Measurements from ENCODE around the gene S100A5. TPM values are rescaled to one million over a fixed set of nuclear protein-coding genes. Genes with fewer than 3 reads are reported as not detected.

Gene S100A5
- total and polyA plus RNA-seq, 11 donors = not detected

DNA sequence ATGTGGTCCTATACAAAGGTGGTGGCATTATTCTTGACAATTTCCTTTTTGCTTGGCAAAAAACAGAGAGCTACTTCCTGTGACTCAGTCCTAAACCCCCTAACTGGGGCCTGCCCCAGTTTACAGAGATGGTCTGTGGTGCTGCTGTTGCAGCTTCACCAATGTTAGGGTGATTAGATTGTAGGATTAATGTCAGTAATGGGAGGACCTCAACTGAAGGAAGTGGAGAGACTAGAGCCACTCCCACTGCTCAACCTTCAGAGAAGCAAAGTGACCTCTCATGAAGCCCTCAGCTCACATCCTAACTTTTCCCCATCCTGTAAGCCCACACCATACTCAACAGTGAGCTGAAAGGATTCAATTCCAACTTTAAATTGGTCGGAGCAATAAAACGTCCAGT, 8.6 kb downstream of the S100A5 start:
- intact Hi-C loops (cut with DNase I) = loop anchor here in 6 of 10 donors (2.0 to 10.0 kb wide), 6 partner anchors 35 to 453 kb away; partner anchors contain the start of genes CHTOP (in 1 of the 6), RAB13 (in 1 of the 6), S100A14 (in 1 of the 6) and S100A16 (in 1 of the 6)
- Histone ChIP-seq H3K27ac (peak overlapping the region in 5 of 12 donors; percentile 98 to 100 (median 99)), H3K4me1 (peaks cover 0 to 54% (median 28%) of the 10 kb centered on the region in 12 donors), H3K4me3 (no peak overlapping the region), H3K27me3 (no peaks in the 10 kb centered on the region), H3K36me3 (peaks cover 0 to 7% (median 0%) of the 10 kb centered on the region in 9 donors), H3K9me3 (no peaks in the 10 kb centered on the region)
- DNase-seq (no peak), ATAC-seq (no peak)
- TF ChIP-seq CTCF (IDR thresholded peaks at IDR 0.05) (no peak), POLR2A (IDR thresholded peaks at IDR 0.05) (no peak)
- 87 to 88% (median 87%) methylated on average over 2 of the region's 2 CpGs for WGBS, 4 donors

DNA sequence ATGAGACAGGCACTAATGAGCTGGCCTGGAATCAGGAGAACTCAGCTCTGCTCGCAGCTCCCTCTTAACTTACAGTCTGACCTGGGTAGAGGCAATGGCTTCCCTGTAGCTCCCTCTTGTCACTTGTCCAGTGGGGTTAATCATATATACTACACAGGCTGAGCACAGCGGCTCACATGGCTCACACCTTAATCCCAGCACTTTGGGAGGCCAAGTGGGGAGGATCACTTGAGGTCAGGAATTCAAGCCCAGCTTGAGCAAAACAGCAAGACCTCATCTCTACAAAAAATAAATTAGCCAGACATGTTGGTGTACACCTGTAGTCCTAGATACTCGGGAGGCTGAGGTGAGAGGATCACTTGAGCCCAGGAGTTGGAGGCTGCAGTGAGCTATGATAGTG, 9.1 kb downstream of the S100A5 start:
- Histone ChIP-seq H3K27ac (peak overlapping the region in 2 of 12 donors; percentile 98 to 100), H3K4me1 (peaks cover 0 to 49% (median 26%) of the 10 kb centered on the region in 12 donors), H3K9me3 (no peaks in the 10 kb centered on the region), H3K4me3 (no peak overlapping the region), H3K36me3 (peaks cover 0 to 7% (median 0%) of the 10 kb centered on the region in 9 donors), H3K27me3 (no peaks in the 10 kb centered on the region)
- TF ChIP-seq POLR2A (IDR thresholded peaks at IDR 0.05) (no peak), CTCF (IDR thresholded peaks at IDR 0.05) (no peak)
- 86 to 96% (median 94%) methylated on average over 3 of the region's 3 CpGs for WGBS, 4 donors
- ATAC-seq (no peak), DNase-seq (no peak)
- intact Hi-C loops (cut with DNase I) = loop anchor here in 6 of 10 donors (2.0 to 10.0 kb wide), 6 partner anchors 36 to 453 kb away; partner anchors contain the start of genes CHTOP (in 1 of the 6), RAB13 (in 1 of the 6), S100A14 (in 1 of the 6) and S100A16 (in 1 of the 6)

DNA sequence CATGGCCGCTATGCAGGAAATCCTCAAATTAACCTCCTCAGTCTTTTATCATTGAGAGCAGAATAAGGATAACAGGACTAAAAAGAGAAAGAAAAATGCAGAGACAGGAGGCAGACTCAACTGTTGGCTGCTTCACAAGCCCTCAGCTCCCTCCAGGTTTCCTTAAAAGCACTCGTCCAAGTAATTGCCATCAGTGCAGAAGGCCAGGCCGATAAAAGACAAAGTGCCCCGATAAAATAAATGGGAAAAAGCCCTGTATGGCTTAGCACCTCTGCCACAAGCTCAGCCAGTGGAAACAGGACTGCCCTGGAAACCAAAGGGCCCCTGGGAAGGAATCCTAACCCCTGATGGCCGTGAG, 13.1 kb downstream of the S100A5 start:
- 81 to 90% (median 87%) methylated on average over 5 of the region's 5 CpGs for WGBS, 4 donors
- H3K9me3 ChIP-seq = no peaks in the 10 kb centered on the region
- ATAC-seq (no peak), DNase-seq (no peak)
- H3K27me3 ChIP-seq = no peaks in the 10 kb centered on the region
- H3K36me3 ChIP-seq = no peaks in the 10 kb centered on the region
- intact Hi-C loops (cut with DNase I) = no loop called here
- peak overlapping the region in 1 of 12 donors; percentile 24 for H3K27ac ChIP-seq
- TF ChIP-seq POLR2A (IDR thresholded peaks at IDR 0.05) = no peak
- no peak for TF ChIP-seq CTCF (IDR thresholded peaks at IDR 0.05)
- H3K4me1 ChIP-seq = peaks cover 0 to 25% (median 11%) of the 10 kb centered on the region in 12 donors
- H3K4me3 ChIP-seq = no peak overlapping the region

GRCh38 chr1:153527023-153527682, 13.6 kb downstream of the S100A5 start:
- H3K9me3 ChIP-seq = no peaks in the 10 kb centered on the region
- H3K27ac ChIP-seq = peak overlapping the region in 1 of 12 donors; percentile 24
- TF ChIP-seq POLR2A (IDR thresholded peaks at IDR 0.05) (no peak), CTCF (IDR thresholded peaks at IDR 0.05) (no peak)
- intact Hi-C loops (cut with DNase I) = no loop called here
- DNase-seq (peak in 1 of 5 donors; percentile 5), ATAC-seq (no peak)
- H3K4me1 ChIP-seq = peaks cover 0 to 20% (median 7%) of the 10 kb centered on the region in 12 donors
- 88 to 93% (median 90%) methylated on average over 8 of the region's 8 CpGs for WGBS, 4 donors
- H3K4me3 ChIP-seq = no peak overlapping the region
- H3K36me3 ChIP-seq = no peaks in the 10 kb centered on the region
- H3K27me3 ChIP-seq = no peaks in the 10 kb centered on the region

Measured in heart left ventricle (tissue), 16 donors.